HG02885 (cell line): Measurements from ENCODE around the gene GLRX.
A peak's percentile ranks its signal among the peaks of the same experiment; 100 is the strongest.
"Not testable (repeated sequence)": the region's sequence is repeated elsewhere in the genome, so short reads cannot be mapped to it uniquely, and the experiment has no call there.

Source experiments
- ATAC-seq: cut with Tn5 transposase; IDR thresholded peaks from one replicate; pipeline ENCODE4 v1.9.1; 2021; ENCODE audit warnings: mild to moderate bottlenecking; ENCODE audit not compliant: unreplicated experiment, poor library complexity

Gene GLRX

DNA sequence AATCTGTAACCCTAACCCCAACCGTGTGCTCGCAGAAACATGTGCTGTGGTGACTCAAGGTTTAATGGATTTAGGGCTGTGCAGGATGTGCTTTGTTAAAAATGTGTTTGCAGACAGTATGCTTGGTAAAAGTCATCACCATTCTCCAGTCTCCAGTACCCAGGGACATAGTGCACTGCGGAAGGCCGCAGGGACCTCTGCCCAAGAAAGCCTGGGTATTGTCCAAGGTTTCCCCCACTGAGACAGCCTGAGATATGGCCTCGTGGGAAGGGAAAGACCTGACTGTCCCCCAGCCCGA, 11.5 kb downstream of the GLRX start:
- ATAC-seq = not testable (repeated sequence)

DNA sequence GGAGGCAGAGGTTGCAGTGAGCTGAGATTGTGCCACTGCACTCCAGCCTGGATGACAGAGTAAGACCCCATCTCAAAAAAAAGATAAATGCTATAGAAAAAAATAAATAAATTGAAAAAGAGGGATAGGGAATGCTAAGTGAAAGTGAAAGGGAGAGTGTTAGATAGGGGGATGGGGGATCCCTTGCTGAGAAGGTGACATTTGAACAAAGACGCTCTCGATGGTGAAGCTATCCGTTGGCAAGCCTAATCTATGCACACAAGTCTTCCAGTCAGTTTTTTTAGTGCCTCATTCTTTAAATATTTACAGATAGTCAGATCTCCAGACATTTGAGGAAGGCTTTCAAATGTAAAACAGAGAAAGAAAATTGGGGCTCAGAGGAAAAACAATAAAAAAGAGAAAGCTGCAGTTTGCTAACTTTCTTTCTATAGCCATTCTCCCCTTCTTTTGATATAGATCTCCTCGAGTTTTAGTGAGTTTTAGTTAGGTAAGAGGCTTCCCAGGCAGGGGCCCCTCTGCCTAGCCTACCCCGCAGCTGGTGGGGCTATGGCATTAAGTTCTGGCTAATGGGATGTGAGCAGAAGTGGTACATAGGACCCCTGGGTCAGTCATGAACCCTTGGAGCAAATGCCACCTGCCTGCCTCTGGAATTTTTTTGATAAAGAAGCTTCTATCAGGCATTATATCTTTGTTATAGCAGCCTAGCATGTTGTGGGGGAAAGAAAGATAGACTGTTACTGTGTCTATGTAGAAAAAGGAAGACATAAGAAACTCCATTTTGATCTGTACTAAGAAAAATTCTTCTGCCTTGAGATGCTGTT, 12.0 kb downstream of the GLRX start:
- ATAC-seq = no peak

DNA sequence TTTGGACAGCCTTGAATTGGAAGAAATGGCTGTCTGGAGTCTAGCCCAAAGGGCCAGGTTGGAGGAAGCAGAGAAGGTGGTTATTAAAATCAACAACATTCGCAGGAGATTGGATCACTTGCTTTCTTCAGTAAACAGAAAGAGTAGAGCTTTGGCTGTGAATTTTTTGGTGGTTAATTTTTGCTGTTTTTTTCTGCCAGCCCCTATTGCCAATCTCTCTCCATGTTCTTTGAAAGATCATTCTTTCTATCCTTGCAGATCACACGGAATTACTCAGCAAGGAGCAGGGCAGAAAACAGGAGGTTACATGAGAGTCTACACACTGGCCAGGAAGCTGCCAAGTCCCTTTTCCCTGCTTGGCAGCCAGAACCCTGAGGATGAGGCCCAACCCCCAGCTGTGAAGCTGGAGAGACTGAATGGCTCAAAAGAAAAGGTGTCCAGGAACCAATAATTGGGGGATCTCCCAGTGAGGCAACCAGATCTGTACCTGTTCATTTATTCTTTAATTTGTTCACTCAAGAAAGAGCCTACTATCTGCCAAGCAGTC, 13.0 kb downstream of the GLRX start:
- no peak for ATAC-seq

DNA sequence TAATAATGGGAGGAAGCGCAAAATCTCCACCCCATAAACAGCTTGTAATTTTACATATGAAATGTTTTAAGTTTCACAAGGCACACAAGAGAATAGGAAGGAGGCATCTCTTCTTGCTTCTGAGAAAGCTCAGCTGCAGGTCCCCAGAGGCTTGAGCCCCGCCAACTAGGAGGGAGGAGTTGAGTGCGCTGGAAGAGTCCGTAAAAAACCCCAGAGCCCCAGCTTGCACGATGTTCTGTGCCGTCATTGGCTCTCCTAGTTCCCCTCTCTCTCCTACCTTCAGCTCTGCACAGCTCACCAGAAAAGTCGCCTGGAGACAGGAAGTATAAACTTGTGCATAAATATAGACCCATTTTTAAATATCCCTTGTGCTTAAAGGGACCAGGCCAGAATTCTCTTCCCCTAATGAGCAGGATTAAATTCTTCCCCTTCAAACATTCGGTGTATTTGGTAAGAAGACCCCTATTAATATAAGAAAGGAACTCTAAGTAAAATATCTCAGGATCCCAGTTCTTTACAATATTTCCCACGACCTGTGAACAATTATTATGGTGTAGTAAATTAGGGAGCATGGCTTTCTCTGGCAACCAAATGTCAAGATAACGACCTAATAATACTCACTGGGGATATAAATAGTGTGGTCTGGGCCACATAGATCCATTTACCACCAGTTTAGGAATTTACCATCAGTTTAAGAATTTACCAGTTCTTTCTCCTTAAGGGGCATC, 13.7 kb downstream of the GLRX start:
- ATAC-seq = peak; percentile 100

DNA sequence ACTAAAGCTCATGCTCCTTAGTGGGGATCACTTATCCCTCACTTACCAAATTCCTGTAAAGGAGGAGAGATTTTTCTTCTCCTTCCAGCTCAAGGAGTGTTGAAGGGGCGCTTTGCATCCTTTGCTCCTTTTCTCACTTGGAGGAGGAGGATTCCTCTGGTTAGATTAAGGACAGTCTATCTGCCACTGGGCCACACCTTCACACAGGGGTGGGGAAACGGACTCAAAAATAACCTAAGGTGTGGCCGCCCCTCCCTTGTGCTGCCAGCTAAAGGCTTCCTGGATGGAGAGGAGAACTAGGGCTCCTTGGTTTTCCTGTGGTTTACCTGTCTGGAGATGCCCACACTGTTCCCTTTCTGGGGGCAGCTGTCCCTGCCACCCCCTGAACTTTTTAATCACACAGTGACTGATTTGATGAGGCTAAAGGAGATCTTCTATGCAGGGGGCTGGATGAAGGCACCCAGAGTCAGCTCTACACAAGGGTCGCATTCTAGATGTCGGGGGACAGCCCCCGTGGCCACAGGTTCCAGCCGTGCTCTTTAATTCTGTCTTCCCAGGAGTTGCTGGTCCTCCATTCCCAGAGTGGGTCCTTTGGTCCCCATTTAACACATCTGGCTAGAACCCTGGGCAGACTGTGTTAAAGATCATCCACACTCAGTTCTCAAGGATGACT, 14.4 kb downstream of the GLRX start:
- no peak for ATAC-seq

DNA sequence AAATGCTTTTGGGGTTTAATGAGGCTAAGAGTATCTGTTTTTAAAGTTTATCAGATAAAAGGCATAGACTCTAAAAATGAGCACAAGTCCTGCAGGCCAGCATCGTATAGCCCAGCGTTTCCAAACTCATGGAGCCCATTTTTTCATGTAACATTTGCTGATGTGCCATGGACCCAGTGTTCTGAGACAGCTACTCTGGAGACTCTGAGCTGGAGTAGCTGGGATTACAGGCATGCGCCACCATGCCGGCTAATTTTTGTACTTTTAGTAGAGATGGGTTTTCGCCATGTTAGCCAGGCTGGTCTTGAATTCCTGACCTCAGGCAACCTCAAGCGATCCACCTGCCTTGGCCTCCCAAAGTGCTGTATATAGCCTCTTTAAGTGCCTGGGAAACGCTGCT, 15.8 kb downstream of the GLRX start:
- no peak for ATAC-seq

DNA sequence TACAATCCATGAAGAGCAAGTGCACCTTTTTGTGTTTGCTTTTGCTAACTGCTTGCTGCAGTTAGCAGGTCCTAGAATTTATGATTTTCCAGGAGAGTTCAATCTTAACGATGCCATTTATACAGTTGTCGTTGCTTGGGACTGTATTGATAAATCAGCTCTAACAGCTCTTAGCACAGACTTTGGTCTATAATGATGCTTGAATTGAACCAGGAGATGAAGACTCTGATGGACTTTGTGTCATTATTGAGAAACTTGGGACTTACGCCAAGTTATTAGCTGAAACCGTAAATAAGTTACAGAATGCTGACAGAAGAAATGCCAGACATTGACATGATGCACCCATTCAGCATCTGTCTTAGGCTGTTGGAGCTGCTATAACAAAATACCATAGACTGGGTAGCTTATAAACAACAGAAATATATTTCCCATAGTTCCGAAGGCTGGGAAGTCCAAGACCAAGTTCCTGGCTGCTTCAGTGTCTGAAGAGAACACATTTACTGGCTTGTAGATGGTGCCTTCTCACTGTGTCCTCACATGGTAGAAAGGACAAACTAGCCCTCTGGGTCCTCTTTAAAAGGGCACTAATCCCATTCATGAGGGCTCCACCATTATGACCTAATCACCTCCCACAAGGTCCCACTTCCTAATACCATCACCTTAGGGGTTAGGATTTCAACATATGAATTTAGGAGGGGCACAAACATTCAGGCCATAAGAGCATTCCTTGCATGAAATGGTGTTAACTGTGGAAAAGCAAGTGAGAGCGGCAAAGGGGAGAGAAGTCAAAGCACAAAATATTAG, 17.6 kb downstream of the GLRX start:
- ATAC-seq = no peak

DNA sequence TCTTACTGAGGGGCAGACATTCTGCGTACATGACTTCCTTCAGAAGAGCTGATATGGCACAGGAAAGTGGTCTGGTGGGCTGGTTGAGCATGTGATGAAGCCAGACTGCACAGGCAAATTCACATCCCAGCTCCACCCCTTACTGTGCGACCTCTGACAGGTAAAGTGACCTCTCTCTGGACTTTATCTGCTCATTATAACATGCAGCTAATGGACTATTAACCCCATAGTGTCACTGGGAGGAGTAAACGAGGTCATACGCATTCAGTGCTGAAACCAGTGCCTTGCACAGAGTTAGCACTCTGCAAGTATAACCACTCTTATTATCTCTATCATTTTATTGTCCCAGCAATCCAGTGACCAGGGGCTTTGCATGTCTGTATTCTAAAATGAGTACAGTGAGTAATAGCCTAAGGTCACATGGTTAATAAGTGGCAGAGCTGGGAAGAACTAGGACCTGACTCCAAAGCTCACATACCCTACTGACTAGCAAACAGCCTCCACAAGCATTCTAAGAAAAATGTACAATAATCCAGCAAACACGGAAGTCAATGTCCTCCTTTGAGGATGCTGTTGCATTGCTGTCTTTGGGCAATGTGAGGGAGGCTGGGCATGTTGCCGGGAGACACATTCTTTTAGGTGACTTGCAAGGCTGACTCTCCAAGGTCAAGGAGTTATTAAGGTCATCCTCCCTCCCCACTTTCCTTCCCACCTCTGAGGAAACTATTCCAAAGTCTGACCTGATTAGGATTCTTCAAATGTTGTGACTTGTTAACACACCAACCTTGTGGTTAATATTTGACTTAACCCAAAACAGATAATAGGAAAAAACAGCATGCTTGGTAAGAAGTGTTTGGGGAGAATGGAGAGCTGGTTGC, 19.0 kb downstream of the GLRX start:
- no peak for ATAC-seq

DNA sequence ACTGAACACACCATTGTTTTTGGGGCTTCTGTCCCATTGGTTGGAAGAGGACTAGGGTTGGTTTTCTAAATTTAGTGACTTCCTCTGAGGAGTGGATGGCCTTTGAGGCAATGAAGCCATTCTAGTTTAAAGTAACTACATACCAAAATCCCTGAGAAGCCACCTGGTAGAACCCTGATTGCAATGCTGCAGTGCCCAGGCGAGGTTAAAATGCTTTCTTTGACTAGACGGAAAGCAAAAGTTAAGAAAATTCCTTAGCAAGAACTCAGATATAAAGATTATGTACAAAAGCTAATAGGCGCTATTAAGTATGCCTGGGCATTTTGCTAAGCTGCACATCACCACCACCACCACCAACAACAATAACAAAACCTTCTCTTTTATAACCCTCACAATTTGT, 20.6 kb downstream of the GLRX start:
- ATAC-seq = no peak

DNA sequence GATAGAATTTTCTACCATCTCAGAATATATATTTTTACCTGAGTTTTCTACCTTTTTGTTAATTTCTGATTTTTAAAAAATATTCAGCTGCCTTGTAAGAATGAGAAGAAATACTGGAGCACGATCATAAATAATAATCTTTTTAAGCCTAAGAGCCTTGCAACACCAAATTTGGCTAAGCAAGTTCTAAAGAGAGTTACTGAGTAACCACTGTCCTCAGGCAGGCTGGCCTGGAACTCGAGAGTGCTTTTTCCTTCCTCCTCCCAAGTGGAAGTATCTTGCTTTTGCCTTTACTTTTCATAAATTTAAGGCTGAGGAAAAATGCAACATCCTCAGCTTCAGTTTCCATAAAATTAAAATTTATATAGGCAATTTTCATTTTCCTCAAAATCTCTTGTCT, 21.0 kb downstream of the GLRX start:
- ATAC-seq = no peak

DNA sequence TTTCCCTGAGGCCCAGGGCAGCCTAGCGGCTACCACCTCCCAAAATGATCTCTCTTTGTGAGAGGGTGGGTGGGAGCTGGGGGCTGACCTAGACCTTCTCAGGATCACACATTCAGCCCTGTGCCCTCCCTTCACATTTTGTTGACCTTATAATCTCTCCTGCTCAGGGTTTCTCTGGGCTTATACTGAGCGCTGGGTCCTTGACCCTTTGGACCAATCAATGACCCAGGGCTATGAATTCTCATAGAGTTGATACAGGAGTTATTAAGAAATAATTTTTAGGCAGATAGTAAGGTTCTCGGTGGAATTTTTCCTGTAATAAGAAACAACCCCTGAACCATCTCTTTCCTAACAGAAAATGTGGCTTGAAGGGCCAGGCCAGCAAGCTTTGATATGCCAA, 22.0 kb downstream of the GLRX start:
- no peak for ATAC-seq

DNA sequence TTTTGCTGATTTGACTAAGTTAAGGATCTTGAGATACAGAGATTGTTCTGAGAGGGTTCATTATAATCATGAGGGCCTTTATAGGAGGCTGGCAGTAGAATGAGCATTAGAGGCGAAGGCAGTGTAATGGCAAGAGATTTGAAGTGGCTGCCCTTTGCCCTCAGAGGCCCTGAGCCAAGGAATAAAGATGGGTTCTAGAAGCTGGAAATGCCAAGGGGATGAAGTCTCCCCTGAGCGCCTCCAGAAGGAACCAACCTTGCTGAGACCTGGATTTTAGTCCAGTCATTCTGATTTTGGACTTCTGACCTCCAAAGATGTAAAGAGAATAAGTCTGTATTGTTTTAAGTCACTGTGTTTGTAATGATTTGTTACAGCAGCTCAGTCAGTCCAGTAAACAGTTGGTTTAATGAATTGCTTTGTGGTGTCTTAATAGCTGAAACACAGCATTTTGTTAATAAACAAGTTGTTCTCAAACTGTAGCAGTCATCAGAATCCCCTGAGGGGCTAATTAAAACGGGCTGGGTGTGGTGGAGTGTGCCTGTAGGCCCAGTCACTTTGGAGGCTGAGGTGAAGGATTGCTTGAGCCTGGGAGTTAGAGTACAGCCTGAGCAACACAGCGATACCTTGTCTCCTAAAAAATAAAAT, 23.2 kb downstream of the GLRX start:
- ATAC-seq = no peak

DNA sequence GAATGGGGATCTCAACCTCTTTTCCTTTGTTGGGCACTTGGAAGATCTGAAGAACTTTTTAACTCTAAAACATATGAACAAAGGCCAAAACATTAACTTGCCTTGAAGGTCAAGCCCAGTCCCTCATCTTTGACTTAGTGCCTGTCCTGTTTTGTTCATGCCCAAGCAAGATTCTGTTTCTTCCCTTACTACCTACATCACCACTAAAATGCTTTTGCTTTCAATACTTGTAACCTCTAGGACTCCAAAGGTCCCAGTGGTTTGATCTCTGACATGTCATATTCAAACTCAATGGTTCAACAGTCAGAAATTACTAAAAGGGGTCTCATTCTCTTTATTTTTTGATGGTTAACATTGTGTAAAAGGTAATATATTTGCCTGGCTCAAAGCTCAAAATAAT, 24.0 kb downstream of the GLRX start:
- ATAC-seq = no peak

DNA sequence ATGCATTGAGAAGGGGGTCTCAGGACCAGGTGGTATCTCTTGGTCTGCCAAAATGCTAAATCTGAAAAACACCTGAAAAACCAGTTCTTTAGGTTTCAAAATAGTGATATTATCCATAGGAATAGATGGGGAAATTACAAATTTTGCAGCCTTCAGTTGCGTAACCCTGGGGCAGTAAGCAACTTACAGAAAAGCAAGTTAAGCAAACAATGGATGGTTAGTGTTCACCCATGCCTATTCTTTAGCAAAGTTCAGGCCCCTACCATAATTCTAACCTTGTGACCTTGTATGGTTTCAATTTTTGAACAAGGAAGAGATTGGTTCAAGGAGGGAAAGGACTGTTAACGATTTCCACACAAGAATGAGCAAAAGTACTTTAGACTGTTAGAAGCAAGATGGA, 24.5 kb downstream of the GLRX start:
- no peak for ATAC-seq

DNA sequence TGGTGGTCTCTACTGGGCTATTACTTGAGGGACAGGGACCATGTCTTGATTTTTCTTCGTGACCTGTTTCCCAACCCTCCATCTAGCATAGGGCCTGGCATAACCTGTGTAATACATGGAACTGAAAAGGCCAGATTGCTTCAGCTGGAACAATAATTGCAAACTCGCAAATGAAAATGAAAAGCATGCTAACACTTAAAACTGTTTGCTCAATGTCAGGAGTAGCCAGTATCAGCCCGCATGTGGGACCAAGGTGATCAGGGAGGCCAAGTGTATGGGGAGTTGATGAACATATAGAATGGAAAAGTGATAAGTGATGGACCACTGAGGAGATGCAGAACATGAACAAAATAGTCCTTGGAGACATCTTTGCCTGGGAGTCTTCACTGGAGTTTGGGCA, 25.2 kb downstream of the GLRX start:
- ATAC-seq = no peak

DNA sequence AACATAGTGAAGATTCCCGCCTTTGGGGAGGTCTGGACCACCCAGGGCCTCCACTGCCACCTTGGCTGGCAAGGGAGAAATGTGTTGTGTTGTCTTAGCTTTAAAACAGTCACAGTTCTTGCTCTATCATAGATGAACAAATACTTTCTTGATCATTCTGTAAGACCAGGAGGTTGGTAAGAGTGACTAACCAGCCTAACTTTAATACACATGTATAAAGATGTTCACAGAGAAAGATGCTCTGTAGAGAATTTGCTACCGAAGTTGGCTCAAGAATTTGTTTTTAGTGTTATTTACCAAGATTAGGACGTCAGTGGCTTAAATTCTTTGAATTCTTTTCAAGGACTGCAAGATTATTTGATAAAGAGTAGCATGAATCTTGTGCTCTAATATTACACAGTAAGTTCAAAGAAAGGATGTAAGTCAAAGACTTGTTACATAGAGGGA, 28.4 kb downstream of the GLRX start:
- no peak for ATAC-seq

DNA sequence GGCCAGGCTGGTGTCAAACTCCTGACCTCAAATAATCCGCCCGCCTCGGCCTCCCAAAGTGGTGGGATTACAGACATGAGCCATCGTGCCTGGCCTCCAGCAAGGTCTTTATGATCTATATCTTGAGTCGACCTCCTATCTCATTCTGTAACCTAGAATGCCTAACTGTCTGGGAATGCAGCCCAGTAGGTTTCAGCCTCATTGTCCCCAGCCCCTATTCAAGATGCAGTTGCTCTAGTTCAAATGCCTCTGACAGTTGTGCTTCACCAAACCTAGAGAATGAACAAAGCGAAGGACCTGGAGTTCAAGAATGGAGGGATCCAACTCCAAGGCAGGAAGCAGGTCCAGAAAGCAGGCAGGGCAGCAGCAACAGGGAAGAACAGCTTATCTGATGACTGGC, 30.8 kb downstream of the GLRX start:
- no peak for ATAC-seq

DNA sequence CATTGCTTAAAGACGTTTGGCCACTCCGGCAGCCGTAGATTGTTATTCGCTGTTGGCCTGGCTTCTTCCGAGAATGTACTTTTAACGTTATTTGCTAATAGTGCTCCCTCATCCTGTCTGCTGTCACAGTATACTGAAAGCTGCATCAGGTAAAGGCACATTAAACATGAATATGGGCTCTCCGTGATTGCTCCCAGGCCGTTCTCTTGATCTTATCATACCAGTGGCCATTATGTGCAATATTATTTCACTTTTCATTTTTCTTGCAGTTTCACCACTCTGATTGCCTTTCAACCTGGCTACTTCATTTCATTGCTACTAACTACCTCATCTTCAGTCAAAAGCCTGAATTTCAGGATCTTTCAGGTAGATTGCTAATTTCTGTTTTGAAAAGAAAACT, 34.0 kb downstream of the GLRX start:
- no peak for ATAC-seq

DNA sequence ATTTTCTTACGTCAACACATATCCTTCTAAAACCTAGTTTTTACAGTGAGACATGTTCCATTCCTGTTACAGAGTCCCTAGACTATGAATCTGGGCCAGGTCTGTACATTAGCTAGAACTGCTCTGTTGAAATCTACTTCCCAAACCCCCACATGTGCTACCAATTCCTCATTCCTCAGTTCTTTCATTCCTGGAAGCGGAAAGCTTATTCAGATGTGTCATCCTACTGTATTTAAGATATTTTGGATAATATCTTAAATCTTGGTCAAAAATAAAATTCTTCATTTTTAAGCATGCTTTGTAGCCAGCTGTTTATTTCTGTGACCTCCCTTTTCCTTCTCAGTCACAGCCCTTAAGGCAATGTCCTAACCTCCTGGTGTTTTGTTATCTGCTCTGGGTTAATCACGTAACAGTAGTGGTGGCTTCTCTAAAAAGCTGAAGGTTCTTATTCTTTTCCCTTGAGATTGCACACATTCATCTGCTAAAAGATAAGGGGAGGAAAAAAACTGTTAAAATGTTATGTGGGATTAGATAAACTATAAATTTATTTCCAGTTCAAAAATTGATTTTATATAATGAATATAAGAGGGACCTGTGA, 35.6 kb downstream of the GLRX start:
- no peak for ATAC-seq
